ENCODE measurements around the gene IDUA. TPM values are rescaled to one million over a fixed set of nuclear protein-coding genes. Genes with fewer than 3 reads are reported as not detected.

IDUA gene
- total RNA-seq, 1 donor from 2014 or later = 7.1 TPM

- no peak for TF ChIP-seq CTCF (IDR thresholded peaks at IDR 0.05; ENCODE audit: insufficient read depth, low read length, poor library complexity, severe bottlenecking)
These were observed 26.6 kb downstream of the IDUA start for GRCh38 chr4:1013225-1014073.

GRCh38 chr4:1014291-1015167, 27.7 kb downstream of the IDUA start:
- no peak for DNase-seq (ENCODE audit: low read depth)
- Histone ChIP-seq H3K36me3 (ENCODE audit: control insufficient read depth, insufficient read depth, low read length) (no peaks in the 10 kb centered on the region), H3K27me3 (ENCODE audit: control insufficient read depth, insufficient read depth, low read length) (peaks cover 3% of the 10 kb centered on the region), H3K4me3 (ENCODE audit: low read depth, low read length) (no peak overlapping the region)
- no peak for TF ChIP-seq CTCF (IDR thresholded peaks at IDR 0.05; ENCODE audit: insufficient read depth, low read length, poor library complexity, severe bottlenecking)

More at GRCh38 chr4:1013225-1014073, 26.6 kb downstream of the IDUA start:
- Histone ChIP-seq H3K4me3 (ENCODE audit: low read depth, low read length) (no peak overlapping the region), H3K36me3 (ENCODE audit: control insufficient read depth, insufficient read depth, low read length) (no peaks in the 10 kb centered on the region), H3K27me3 (ENCODE audit: control insufficient read depth, insufficient read depth, low read length) (peaks cover 12% of the 10 kb centered on the region)
- DNase-seq (ENCODE audit: low read depth) = no peak

GRCh38 chr4:1015179-1015578, 28.3 kb downstream of the IDUA start:
- Histone ChIP-seq H3K36me3 (ENCODE audit: control insufficient read depth, insufficient read depth, low read length) (no peaks in the 10 kb centered on the region), H3K27me3 (ENCODE audit: control insufficient read depth, insufficient read depth, low read length) (no peaks in the 10 kb centered on the region), H3K4me3 (ENCODE audit: low read depth, low read length) (no peak overlapping the region)
- no peak for DNase-seq (ENCODE audit: low read depth)
- peak; percentile 16 for TF ChIP-seq CTCF (IDR thresholded peaks at IDR 0.05; ENCODE audit: insufficient read depth, low read length, poor library complexity, severe bottlenecking)

- DNase-seq (ENCODE audit: low read depth) = no peak
- no peak for TF ChIP-seq CTCF (IDR thresholded peaks at IDR 0.05; ENCODE audit: insufficient read depth, low read length, poor library complexity, severe bottlenecking)
- Histone ChIP-seq H3K27me3 (ENCODE audit: control insufficient read depth, insufficient read depth, low read length) (no peaks in the 10 kb centered on the region), H3K4me3 (ENCODE audit: low read depth, low read length) (no peak overlapping the region), H3K36me3 (ENCODE audit: control insufficient read depth, insufficient read depth, low read length) (no peaks in the 10 kb centered on the region)
These were observed 28.9 kb downstream of the IDUA start for GRCh38 chr4:1015746-1016145.

- no peak for DNase-seq (ENCODE audit: low read depth)
- H3K27me3 ChIP-seq (ENCODE audit: control insufficient read depth, insufficient read depth, low read length) = no peaks in the 10 kb centered on the region
- no peak for TF ChIP-seq CTCF (IDR thresholded peaks at IDR 0.05; ENCODE audit: insufficient read depth, low read length, poor library complexity, severe bottlenecking)
- H3K4me3 ChIP-seq (ENCODE audit: low read depth, low read length) = no peak overlapping the region
- H3K36me3 ChIP-seq (ENCODE audit: control insufficient read depth, insufficient read depth, low read length) = no peaks in the 10 kb centered on the region
These were observed 30.4 kb downstream of the IDUA start for GRCh38 chr4:1017211-1017610.

All from kidney epithelial cell (primary cell).